ENCODE data around the gene TMEM108. TPM values are rescaled to one million over a fixed set of nuclear protein-coding genes. Genes with fewer than 3 reads are reported as not detected.

The TMEM108 gene
- total RNA-seq, 1 donor from 2014 or later = 0.60 TPM

GRCh38 chr3:133388696-133389395 is 350.7 kb downstream of the TMEM108 start:
- no peak for ATAC-seq

- no peak for ATAC-seq
Observed at GRCh38 chr3:133390715-133391114, 352.5 kb downstream of the TMEM108 start.

- no peak for ATAC-seq
Observed at GRCh38 chr3:133393204-133393603, 355.0 kb downstream of the TMEM108 start.

- no peak for ATAC-seq
Observed at GRCh38 chr3:133393691-133394474, 355.7 kb downstream of the TMEM108 start.

- no peak for ATAC-seq
Observed at GRCh38 chr3:133394561-133395311, 356.5 kb downstream of the TMEM108 start.

GRCh38 chr3:133396906-133397305 is 358.7 kb downstream of the TMEM108 start:
- no peak for ATAC-seq

GRCh38 chr3:133400006-133400515 is 361.9 kb downstream of the TMEM108 start, which contains the start of gene BFSP2:
Gene BFSP2 (plus strand): TSS chr3:133400056. CDS start chr3:133400084, 28 bp downstream.
- ATAC-seq = no peak

GRCh38 chr3:133401374-133402135 is 363.4 kb downstream of the TMEM108 start:
- no peak for ATAC-seq

- ATAC-seq = no peak
Observed at GRCh38 chr3:133404920-133405319, 366.7 kb downstream of the TMEM108 start.

- no peak for ATAC-seq
Observed at GRCh38 chr3:133408366-133408765, 370.2 kb downstream of the TMEM108 start.

GRCh38 chr3:133408961-133409360 is 370.8 kb downstream of the TMEM108 start:
- ATAC-seq = no peak

- ATAC-seq = no peak
Observed at GRCh38 chr3:133410191-133410892, 372.2 kb downstream of the TMEM108 start.

- ATAC-seq = no peak
Observed at GRCh38 chr3:133412183-133413132, 374.3 kb downstream of the TMEM108 start.

- no peak for ATAC-seq
Observed at GRCh38 chr3:133413161-133414020, 375.2 kb downstream of the TMEM108 start.

- ATAC-seq = no peak
Observed at GRCh38 chr3:133414021-133414392, 375.8 kb downstream of the TMEM108 start.

GRCh38 chr3:133418361-133418760 is 380.2 kb downstream of the TMEM108 start:
- ATAC-seq = no peak

GRCh38 chr3:133419151-133419909 is 381.1 kb downstream of the TMEM108 start:
- ATAC-seq = no peak

All from esophagus mucosa (tissue), 1 donor.